ENCODE data around the gene SLC15A5.

- TF ChIP-seq POLR2A (IDR thresholded peaks at IDR 0.05): no peak
- TF ChIP-seq, protein P1, sequence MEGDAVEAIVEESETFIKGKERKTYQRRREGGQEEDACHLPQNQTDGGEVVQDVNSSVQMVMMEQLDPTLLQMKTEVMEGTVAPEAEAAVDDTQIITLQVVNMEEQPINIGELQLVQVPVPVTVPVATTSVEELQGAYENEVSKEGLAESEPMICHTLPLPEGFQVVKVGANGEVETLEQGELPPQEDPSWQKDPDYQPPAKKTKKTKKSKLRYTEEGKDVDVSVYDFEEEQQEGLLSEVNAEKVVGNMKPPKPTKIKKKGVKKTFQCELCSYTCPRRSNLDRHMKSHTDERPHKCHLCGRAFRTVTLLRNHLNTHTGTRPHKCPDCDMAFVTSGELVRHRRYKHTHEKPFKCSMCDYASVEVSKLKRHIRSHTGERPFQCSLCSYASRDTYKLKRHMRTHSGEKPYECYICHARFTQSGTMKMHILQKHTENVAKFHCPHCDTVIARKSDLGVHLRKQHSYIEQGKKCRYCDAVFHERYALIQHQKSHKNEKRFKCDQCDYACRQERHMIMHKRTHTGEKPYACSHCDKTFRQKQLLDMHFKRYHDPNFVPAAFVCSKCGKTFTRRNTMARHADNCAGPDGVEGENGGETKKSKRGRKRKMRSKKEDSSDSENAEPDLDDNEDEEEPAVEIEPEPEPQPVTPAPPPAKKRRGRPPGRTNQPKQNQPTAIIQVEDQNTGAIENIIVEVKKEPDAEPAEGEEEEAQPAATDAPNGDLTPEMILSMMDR (IDR thresholded peaks at IDR 0.05): no peak
Observed at GRCh38 chr12:16271062-16271461, 6.4 kb downstream of the SLC15A5 start.

Data from vagina (tissue), 2 donors.